HepG2 (cell line): ENCODE measurements around the gene DPT. TPM values are rescaled to one million over a fixed set of nuclear protein-coding genes. Genes with fewer than 3 reads are reported as not detected.

Experiments
- ARID2 ChIP-seq: sonication (generic); formaldehyde crosslinking; IDR thresholded peaks from 2 replicates; pipeline ENCODE4 v1.8.1; 2022; ENCODE audit warnings: mild to moderate bottlenecking, missing genetic modification reagents, borderline replicate concordance
- ETV5 ChIP-seq: IDR thresholded peaks from 2 replicates; pipeline ENCODE4 v1.6.1; 2018; ENCODE audit warnings: missing biosample characterization, missing genetic modification reagents, inconsistent platforms, borderline replicate concordance
- KAT7 ChIP-seq: IDR thresholded peaks from 2 replicates; pipeline ENCODE4 v1.6.1; 2018; ENCODE audit warnings: borderline replicate concordance, missing compliant biosample characterization
- NR2F2 ChIP-seq: IDR thresholded peaks from 2 replicates; pipeline ENCODE4 v1.6.1; 2012; ENCODE audit warnings: low read depth, inconsistent platforms, borderline replicate concordance
- PHF20 ChIP-seq: sonication (generic); formaldehyde crosslinking; IDR thresholded peaks from 2 replicates; pipeline ENCODE4 v1.5.0; 2020; ENCODE audit warnings: mild to moderate bottlenecking, missing genetic modification reagents
- PHF21A ChIP-seq: sonication (generic); formaldehyde crosslinking; IDR thresholded peaks from 2 replicates; pipeline ENCODE4 v1.5.0; 2020; ENCODE audit warnings: mild to moderate bottlenecking, missing genetic modification reagents
- SMARCC2 ChIP-seq: fragments of 450-650 bp; IDR thresholded peaks from 2 replicates; pipeline ENCODE4 v1.6.1; 2017; ENCODE audit warnings: antibody characterized with exemption, mild to moderate bottlenecking
- SP1 ChIP-seq, 2 experiments: fragments of 450-650 bp in 1 of 2; sonication (generic) in 1 of 2; formaldehyde crosslinking in 1 of 2; IDR thresholded peaks; 2 replicates each; pipeline versions ENCODE4 v1.4.0 to v1.6.1; 2016 to 2020; ENCODE audit warnings: missing genetic modification reagents in 1 of 2
- ZBTB1 ChIP-seq: sonication (generic); formaldehyde crosslinking; IDR thresholded peaks from 2 replicates; pipeline ENCODE4 v1.4.0; 2020; ENCODE audit warnings: missing genetic modification reagents, borderline replicate concordance
- ZNF24 ChIP-seq: fragments of 450-650 bp; IDR thresholded peaks from 2 replicates; pipeline ENCODE4 v1.6.1; 2017; ENCODE audit warnings: antibody characterized with exemption, mild to moderate bottlenecking
- ZNF30 ChIP-seq: sonication (generic); formaldehyde crosslinking; IDR thresholded peaks from 2 replicates; pipeline ENCODE4 v1.5.0; 2020; ENCODE audit warnings: mild to moderate bottlenecking, missing genetic modification reagents
- ZNF605 ChIP-seq: sonication (generic); formaldehyde crosslinking; IDR thresholded peaks from 2 replicates; pipeline ENCODE4 v1.8.0; 2022; ENCODE audit warnings: mild to moderate bottlenecking, missing genetic modification reagents
- ZNF841 ChIP-seq: sonication (generic); formaldehyde crosslinking; IDR thresholded peaks from 2 replicates; pipeline ENCODE4 v1.8.1; 2023; ENCODE audit warnings: missing genetic modification reagents, borderline replicate concordance
- ZSCAN21 ChIP-seq: sonication (generic); formaldehyde crosslinking; IDR thresholded peaks from 2 replicates; pipeline ENCODE4 v1.8.0; 2022; ENCODE audit warnings: mild to moderate bottlenecking, missing genetic modification reagents, moderate library complexity, borderline replicate concordance
- polyA plus RNA-seq, 8 experiments: library from polyadenylated mRNA; depleted of rRNA in 3 of 8; stranded (reverse) in 7 of 8; unstranded in 1 of 8; fragments of >200 nt; fragmentation: Illumina TruSeq in 4 of 8; extraction: Trizol in 4 of 8; gene quantifications; 2 replicates each; pipeline versions ENCODE4 v1.2.1 to v1.2.3, GENCODE V29; 2011 to 2016; ENCODE audit warnings: low read depth in 4 of 8, missing spikeins in 1 of 8, mixed read lengths in 1 of 8; ENCODE audit not compliant: insufficient read depth in 1 of 8
- total RNA-seq, 5 experiments: library from RNA; depleted of rRNA; stranded (reverse); fragments of >200 nt; fragmentation: Illumina TruSeq; extraction: Trizol; gene quantifications; 2 replicates each; pipeline ENCODE4 v1.2.3, GENCODE V29; 2016; ENCODE audit warnings: low read depth in 1 of 5
- TF ChIP-seq, protein P1 (sequence below): sonication (generic); formaldehyde crosslinking; IDR thresholded peaks from 2 replicates; pipeline ENCODE4 v1.5.0; 2020; ENCODE audit warnings: missing genetic modification reagents
- TF ChIP-seq, protein P2 (sequence below): sonication (generic); formaldehyde crosslinking; IDR thresholded peaks from 2 replicates; pipeline ENCODE4 v1.9.0; 2021; ENCODE audit warnings: missing genetic modification reagents, borderline replicate concordance
- TF ChIP-seq, protein P3 (sequence below): sonication (generic); formaldehyde crosslinking; IDR thresholded peaks from 2 replicates; pipeline ENCODE4 v1.8.0; 2023; ENCODE audit warnings: mild to moderate bottlenecking, missing genetic modification reagents
- TF ChIP-seq, protein P4 (sequence below): sonication (generic); formaldehyde crosslinking; IDR thresholded peaks from 2 replicates; pipeline ENCODE4 v1.4.0; 2020; ENCODE audit warnings: mild to moderate bottlenecking, missing genetic modification reagents, borderline replicate concordance
- TF ChIP-seq, protein P5 (sequence below): sonication (generic); formaldehyde crosslinking; conservative IDR thresholded peaks from 2 replicates; pipeline ENCODE4 v1.4.0; 2020; ENCODE audit warnings: missing genetic modification reagents

DPT gene
- total and polyA plus RNA-seq, 2 of the 13 experiments (the other 11 are each of a cell fraction or from before 2014, with no cell fraction given) = 0.04 TPM; not detected in 1

DNA sequence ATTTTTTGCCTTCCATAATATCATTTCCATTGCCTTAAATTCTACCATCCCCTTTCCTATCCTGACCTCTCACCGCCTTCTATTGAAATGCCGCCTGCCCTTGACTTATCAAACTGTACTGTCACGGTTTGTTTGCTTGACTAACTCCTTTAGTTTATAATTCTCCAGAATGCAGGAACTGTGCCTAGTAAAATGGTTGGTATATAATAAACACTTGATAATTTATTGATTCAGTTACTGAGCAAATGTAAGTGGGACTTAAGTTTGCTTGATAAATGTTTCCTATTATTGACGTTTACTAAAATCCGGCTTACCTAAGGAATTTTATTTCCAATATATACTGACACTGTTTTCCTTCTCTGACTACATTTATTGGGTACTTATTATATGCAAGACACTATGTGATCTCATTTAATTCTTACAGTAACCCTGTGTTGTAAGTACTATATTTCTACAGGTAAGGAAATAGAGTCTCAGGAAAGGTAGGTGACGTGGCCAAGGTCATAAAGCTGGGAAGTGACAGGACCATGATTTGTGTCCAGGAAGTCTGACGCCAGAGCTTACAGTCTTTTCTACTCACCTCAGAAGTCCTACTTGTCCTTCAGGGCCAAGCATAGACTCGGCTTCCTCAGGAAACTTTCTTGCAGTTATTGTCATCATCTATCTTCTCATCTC is 35.7 kb downstream of the DPT start (continued):
- TF ChIP-seq, protein P1, sequence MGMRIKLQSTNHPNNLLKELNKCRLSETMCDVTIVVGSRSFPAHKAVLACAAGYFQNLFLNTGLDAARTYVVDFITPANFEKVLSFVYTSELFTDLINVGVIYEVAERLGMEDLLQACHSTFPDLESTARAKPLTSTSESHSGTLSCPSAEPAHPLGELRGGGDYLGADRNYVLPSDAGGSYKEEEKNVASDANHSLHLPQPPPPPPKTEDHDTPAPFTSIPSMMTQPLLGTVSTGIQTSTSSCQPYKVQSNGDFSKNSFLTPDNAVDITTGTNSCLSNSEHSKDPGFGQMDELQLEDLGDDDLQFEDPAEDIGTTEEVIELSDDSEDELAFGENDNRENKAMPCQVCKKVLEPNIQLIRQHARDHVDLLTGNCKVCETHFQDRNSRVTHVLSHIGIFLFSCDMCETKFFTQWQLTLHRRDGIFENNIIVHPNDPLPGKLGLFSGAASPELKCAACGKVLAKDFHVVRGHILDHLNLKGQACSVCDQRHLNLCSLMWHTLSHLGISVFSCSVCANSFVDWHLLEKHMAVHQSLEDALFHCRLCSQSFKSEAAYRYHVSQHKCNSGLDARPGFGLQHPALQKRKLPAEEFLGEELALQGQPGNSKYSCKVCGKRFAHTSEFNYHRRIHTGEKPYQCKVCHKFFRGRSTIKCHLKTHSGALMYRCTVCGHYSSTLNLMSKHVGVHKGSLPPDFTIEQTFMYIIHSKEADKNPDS (CRISPR knock-in tag) = no peak
- no peak for TF ChIP-seq SP1 (IDR thresholded peaks at IDR 0.05)
- TF ChIP-seq SP1 (CRISPR knock-in tag; IDR thresholded peaks at IDR 0.05) = no peak
- TF ChIP-seq KAT7 = no peak
- TF ChIP-seq ETV5 (CRISPR knock-in tag) = peak; percentile 37; the same call in 1 of the 2 replicates
- peak; percentile 48; the same call in 1 of the 2 replicates for TF ChIP-seq PHF21A
- no peak for TF ChIP-seq SMARCC2
- TF ChIP-seq, protein P2, sequence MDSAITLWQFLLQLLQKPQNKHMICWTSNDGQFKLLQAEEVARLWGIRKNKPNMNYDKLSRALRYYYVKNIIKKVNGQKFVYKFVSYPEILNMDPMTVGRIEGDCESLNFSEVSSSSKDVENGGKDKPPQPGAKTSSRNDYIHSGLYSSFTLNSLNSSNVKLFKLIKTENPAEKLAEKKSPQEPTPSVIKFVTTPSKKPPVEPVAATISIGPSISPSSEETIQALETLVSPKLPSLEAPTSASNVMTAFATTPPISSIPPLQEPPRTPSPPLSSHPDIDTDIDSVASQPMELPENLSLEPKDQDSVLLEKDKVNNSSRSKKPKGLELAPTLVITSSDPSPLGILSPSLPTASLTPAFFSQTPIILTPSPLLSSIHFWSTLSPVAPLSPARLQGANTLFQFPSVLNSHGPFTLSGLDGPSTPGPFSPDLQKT (CRISPR knock-in tag) = no peak
- TF ChIP-seq, protein P3, sequence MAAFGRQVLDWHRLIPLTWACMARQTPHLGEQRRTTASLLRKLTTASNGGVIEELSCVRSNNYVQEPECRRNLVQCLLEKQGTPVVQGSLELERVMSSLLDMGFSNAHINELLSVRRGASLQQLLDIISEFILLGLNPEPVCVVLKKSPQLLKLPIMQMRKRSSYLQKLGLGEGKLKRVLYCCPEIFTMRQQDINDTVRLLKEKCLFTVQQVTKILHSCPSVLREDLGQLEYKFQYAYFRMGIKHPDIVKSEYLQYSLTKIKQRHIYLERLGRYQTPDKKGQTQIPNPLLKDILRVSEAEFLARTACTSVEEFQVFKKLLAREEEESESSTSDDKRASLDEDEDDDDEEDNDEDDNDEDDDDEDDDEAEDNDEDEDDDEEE (CRISPR knock-in tag) = no peak
- no peak for TF ChIP-seq ZSCAN21
- TF ChIP-seq, protein P4, sequence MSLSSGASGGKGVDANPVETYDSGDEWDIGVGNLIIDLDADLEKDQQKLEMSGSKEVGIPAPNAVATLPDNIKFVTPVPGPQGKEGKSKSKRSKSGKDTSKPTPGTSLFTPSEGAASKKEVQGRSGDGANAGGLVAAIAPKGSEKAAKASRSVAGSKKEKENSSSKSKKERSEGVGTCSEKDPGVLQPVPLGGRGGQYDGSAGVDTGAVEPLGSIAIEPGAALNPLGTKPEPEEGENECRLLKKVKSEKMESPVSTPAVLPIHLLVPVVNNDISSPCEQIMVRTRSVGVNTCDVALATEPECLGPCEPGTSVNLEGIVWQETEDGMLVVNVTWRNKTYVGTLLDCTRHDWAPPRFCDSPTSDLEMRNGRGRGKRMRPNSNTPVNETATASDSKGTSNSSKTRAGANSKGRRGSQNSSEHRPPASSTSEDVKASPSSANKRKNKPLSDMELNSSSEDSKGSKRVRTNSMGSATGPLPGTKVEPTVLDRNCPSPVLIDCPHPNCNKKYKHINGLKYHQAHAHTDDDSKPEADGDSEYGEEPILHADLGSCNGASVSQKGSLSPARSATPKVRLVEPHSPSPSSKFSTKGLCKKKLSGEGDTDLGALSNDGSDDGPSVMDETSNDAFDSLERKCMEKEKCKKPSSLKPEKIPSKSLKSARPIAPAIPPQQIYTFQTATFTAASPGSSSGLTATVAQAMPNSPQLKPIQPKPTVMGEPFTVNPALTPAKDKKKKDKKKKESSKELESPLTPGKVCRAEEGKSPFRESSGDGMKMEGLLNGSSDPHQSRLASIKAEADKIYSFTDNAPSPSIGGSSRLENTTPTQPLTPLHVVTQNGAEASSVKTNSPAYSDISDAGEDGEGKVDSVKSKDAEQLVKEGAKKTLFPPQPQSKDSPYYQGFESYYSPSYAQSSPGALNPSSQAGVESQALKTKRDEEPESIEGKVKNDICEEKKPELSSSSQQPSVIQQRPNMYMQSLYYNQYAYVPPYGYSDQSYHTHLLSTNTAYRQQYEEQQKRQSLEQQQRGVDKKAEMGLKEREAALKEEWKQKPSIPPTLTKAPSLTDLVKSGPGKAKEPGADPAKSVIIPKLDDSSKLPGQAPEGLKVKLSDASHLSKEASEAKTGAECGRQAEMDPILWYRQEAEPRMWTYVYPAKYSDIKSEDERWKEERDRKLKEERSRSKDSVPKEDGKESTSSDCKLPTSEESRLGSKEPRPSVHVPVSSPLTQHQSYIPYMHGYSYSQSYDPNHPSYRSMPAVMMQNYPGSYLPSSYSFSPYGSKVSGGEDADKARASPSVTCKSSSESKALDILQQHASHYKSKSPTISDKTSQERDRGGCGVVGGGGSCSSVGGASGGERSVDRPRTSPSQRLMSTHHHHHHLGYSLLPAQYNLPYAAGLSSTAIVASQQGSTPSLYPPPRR (CRISPR knock-in tag) = peak; percentile 59; the same call in 1 of the 2 replicates
- no peak for TF ChIP-seq ZNF30 (CRISPR knock-in tag)
- TF ChIP-seq ZBTB1 = no peak
- TF ChIP-seq NR2F2 = peak; percentile 93
- no peak for TF ChIP-seq PHF20 (CRISPR knock-in tag)
- TF ChIP-seq ZNF841 (CRISPR knock-in tag) = no peak
- TF ChIP-seq, protein P5, sequence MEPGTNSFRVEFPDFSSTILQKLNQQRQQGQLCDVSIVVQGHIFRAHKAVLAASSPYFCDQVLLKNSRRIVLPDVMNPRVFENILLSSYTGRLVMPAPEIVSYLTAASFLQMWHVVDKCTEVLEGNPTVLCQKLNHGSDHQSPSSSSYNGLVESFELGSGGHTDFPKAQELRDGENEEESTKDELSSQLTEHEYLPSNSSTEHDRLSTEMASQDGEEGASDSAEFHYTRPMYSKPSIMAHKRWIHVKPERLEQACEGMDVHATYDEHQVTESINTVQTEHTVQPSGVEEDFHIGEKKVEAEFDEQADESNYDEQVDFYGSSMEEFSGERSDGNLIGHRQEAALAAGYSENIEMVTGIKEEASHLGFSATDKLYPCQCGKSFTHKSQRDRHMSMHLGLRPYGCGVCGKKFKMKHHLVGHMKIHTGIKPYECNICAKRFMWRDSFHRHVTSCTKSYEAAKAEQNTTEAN (CRISPR knock-in tag) = no peak
- no peak for TF ChIP-seq ZNF605 (CRISPR knock-in tag)
- no peak for TF ChIP-seq ZNF24
- TF ChIP-seq ARID2 (CRISPR knock-in tag) = no peak
